ENCODE data around the gene PDPN.

Gene PDPN

DNA sequence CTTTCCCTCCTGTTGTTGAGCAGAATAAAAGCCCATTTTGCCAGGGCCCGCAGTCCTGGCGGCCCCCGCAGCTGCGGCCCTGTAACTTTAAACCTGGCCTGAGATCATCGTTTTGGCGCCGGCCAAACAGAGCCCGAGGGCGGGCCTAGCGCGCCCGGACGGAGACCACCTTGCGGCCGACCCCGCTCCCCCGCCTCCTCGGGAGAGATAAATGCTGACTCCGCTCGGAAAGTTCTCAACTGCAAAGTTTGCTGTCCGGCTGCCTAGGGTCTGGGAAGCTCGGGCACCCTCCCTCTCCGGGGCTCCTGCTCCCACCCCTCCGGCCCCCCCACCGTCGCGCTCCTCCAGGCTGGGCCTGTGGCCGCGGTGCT is at the start of gene PDPN:
PDPN (plus strand) TSS at position 238 of the 371 bp plus-strand sequence. CDS start 202 bp downstream, outside the sequence.
- Histone ChIP-seq H3K9me3 (ENCODE audit: control insufficient read depth, insufficient read depth, low read length) (no peaks in the 10 kb centered on the region), H3K4me3 (ENCODE audit: low read length) (no peak within 1 kb of the TSS), H4K20me1 (ENCODE audit: control insufficient read depth, insufficient read depth, low read depth, low read length) (no peaks in the 10 kb centered on the region), H3K9me2 (replicated peaks; ENCODE audit: control insufficient read depth, low read length) (no peaks in the 10 kb centered on the region), H3K4me2 (ENCODE audit: low read length) (no peak within 1 kb of the TSS), H3F3A (ENCODE audit: control insufficient read depth, insufficient read depth) (no peaks in the 10 kb centered on the region), H3K79me2 (ENCODE audit: control insufficient read depth, low read length) (no peaks in the 10 kb centered on the region), H3K27ac (ENCODE audit: low read depth, low read length) (no peak within 1 kb of the TSS), H3K27me3 (ENCODE audit: control insufficient read depth, low read length) (0 out of 2 replicates have a peak, but pooled peaks cover 5% of the 10 kb centered on the region), H3K4me1 (ENCODE audit: control insufficient read depth, low read length) (peaks cover 8% of the 10 kb centered on the region; the same call in 1 of the 2 replicates), H3K36me3 (ENCODE audit: control insufficient read depth, low read length) (no peaks in the 10 kb centered on the region)
- TF ChIP-seq EZH2phosphoT487 (IDR thresholded peaks at IDR 0.05; ENCODE audit: borderline replicate concordance, low read length), result no peak
- TF ChIP-seq, protein P1, sequence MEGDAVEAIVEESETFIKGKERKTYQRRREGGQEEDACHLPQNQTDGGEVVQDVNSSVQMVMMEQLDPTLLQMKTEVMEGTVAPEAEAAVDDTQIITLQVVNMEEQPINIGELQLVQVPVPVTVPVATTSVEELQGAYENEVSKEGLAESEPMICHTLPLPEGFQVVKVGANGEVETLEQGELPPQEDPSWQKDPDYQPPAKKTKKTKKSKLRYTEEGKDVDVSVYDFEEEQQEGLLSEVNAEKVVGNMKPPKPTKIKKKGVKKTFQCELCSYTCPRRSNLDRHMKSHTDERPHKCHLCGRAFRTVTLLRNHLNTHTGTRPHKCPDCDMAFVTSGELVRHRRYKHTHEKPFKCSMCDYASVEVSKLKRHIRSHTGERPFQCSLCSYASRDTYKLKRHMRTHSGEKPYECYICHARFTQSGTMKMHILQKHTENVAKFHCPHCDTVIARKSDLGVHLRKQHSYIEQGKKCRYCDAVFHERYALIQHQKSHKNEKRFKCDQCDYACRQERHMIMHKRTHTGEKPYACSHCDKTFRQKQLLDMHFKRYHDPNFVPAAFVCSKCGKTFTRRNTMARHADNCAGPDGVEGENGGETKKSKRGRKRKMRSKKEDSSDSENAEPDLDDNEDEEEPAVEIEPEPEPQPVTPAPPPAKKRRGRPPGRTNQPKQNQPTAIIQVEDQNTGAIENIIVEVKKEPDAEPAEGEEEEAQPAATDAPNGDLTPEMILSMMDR (IDR thresholded peaks at IDR 0.05; ENCODE audit: low read depth, low read length, poor library complexity, severe bottlenecking), result no peak

- no peak for TF ChIP-seq EZH2phosphoT487 (IDR thresholded peaks at IDR 0.05; ENCODE audit: borderline replicate concordance, low read length)
- TF ChIP-seq, protein P1 (IDR thresholded peaks at IDR 0.05; ENCODE audit: low read depth, low read length, poor library complexity, severe bottlenecking), result no peak
- H4K20me1 ChIP-seq (ENCODE audit: control insufficient read depth, insufficient read depth, low read depth, low read length), result no peaks in the 10 kb centered on the region
- H3K4me2 ChIP-seq (ENCODE audit: low read length), result no peak overlapping the region
- H3K4me3 ChIP-seq (ENCODE audit: low read length), result no peak overlapping the region
- H3K9me2 ChIP-seq (replicated peaks; ENCODE audit: control insufficient read depth, low read length), result no peaks in the 10 kb centered on the region
- H3F3A ChIP-seq (ENCODE audit: control insufficient read depth, insufficient read depth), result no peaks in the 10 kb centered on the region
- no peaks in the 10 kb centered on the region for H3K79me2 ChIP-seq (ENCODE audit: control insufficient read depth, low read length)
- no peaks in the 10 kb centered on the region for H3K36me3 ChIP-seq (ENCODE audit: control insufficient read depth, low read length)
- peaks cover 2% of the 10 kb centered on the region; the same call in 1 of the 2 replicates for H3K27me3 ChIP-seq (ENCODE audit: control insufficient read depth, low read length)
- H3K9me3 ChIP-seq (ENCODE audit: control insufficient read depth, insufficient read depth, low read length), result no peaks in the 10 kb centered on the region
- no peak overlapping the region for H3K27ac ChIP-seq (ENCODE audit: low read depth, low read length)
- H3K4me1 ChIP-seq (ENCODE audit: control insufficient read depth, low read length), result no peaks in the 10 kb centered on the region
Measured at GRCh38 chr1:13535227-13535626, 48.4 kb upstream of the PDPN start.

- Histone ChIP-seq H4K20me1 (ENCODE audit: control insufficient read depth, insufficient read depth, low read depth, low read length) (no peaks in the 10 kb centered on the region), H3K27ac (ENCODE audit: low read depth, low read length) (no peak overlapping the region)
Measured at GRCh38 chr1:13536571-13536970, 47.1 kb upstream of the PDPN start.

More at GRCh38 chr1:13536571-13536970, 47.1 kb upstream of the PDPN start:
- no peak overlapping the region for H3K4me2 ChIP-seq (ENCODE audit: low read length)
- H3K79me2 ChIP-seq (ENCODE audit: control insufficient read depth, low read length), result no peaks in the 10 kb centered on the region
- H3K4me1 ChIP-seq (ENCODE audit: control insufficient read depth, low read length), result no peaks in the 10 kb centered on the region
- H3K36me3 ChIP-seq (ENCODE audit: control insufficient read depth, low read length), result no peaks in the 10 kb centered on the region
- H3K9me2 ChIP-seq (replicated peaks; ENCODE audit: control insufficient read depth, low read length), result no peaks in the 10 kb centered on the region
- no peaks in the 10 kb centered on the region for H3F3A ChIP-seq (ENCODE audit: control insufficient read depth, insufficient read depth)
- TF ChIP-seq EZH2phosphoT487 (IDR thresholded peaks at IDR 0.05; ENCODE audit: borderline replicate concordance, low read length), result no peak
- TF ChIP-seq, protein P1 (IDR thresholded peaks at IDR 0.05; ENCODE audit: low read depth, low read length, poor library complexity, severe bottlenecking), result no peak
- no peaks in the 10 kb centered on the region for H3K9me3 ChIP-seq (ENCODE audit: control insufficient read depth, insufficient read depth, low read length)
- peaks cover 2% of the 10 kb centered on the region; the same call in 1 of the 2 replicates for H3K27me3 ChIP-seq (ENCODE audit: control insufficient read depth, low read length)
- no peak overlapping the region for H3K4me3 ChIP-seq (ENCODE audit: low read length)

All from DOHH2 (cell line).